ENCODE measurements around the gene ASB15.
A peak's percentile ranks its signal among the peaks of the same experiment; 100 is the strongest.
"Not testable (repeated sequence)": the region's sequence is repeated elsewhere in the genome, so short reads cannot be mapped to it uniquely, and the experiment has no call there.

ASB15 gene

GRCh38 chr7:123599766-123600165 is 1.9 kb upstream of the ASB15 start:
- no peak for DNase-seq

DNA sequence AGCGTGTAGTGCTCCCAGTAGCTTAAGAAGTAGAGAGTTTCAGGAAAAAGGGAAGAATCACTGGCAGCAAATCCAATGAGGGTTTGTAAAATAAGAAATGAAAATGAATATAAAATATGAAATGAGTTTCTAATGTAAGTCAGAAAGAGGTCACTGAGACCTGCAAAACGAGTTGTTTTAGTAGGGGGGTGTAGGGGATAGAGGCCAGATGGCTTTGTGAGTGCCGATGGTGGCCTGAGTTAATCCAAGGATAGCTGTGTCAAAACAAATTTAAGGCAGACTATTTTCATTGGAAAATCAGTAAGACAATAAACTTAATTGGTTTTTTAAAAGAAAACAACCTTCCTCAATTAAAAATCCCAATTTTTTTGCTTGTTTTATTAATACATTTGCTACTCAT is 745 bp upstream of the ASB15 start:
- DNase-seq: no peak

GRCh38 chr7:123602648-123603047 is 1.0 kb downstream of the ASB15 start:
- DNase-seq: no peak

DNA sequence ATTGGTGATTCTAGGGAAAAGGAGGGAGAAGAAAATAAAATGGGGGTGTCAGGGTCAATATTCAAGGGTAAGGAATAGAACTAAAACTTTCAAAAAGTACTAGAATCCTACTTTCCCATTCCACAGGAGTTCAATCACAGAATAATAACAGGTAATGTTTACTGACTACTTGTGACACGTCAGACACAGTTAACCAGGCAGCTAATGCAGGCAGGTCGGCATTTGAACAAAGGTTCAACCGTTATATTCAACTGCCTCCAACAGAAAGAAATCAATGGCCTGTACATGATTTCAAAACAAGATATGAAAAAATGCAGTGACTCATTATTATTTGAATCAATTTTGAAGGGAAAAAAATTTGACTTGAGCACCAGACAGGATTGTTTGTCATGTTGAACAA is 3.1 kb downstream of the ASB15 start:
- DNase-seq: no peak

GRCh38 chr7:123607423-123607975 is 5.9 kb downstream of the ASB15 start:
- DNase-seq: no peak

DNA sequence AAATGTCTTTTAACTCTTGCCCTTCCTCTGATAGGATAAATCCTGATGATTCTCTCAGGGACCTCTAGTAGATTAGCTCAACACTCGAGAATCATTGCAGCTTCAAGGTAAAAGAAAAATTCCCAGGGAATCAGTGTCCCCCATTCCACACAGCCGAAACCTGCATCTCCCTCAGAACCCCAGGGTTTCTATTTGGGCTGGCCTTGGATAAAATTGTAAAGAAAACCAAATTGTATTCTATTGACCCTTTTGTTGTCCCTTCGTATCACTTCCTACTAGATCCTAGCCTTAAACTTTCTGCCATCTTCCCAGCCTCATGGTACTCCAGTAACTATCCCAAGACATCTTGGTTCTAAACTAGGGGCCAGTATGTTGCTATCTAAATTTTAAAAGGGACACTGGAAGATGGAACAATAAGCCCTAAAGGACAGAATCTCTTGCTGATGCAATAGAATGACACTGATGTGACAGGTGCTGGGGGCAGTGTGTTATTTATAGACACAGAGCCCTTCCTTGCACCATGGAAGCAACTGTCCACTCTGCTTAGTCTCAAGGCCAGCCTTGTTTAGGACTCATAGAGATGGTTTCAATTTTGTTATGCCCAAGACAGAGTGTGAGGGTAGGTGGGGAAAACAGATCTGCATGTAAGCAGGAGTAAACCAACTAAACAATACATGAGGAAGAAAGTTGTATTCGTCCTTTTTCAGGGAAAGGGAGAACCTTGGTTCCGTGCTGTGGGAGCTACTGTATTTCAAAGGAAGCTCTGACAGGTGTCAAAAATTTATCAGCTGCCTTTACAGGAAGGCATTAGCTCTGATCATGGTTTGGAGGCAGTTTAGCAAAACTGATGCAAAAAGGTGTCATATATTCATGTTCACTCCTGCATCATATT is 7.6 kb downstream of the ASB15 start:
- no peak for DNase-seq

- DNase-seq: no peak
These were observed 8.2 kb downstream of the ASB15 start for GRCh38 chr7:123609883-123610239.

DNA sequence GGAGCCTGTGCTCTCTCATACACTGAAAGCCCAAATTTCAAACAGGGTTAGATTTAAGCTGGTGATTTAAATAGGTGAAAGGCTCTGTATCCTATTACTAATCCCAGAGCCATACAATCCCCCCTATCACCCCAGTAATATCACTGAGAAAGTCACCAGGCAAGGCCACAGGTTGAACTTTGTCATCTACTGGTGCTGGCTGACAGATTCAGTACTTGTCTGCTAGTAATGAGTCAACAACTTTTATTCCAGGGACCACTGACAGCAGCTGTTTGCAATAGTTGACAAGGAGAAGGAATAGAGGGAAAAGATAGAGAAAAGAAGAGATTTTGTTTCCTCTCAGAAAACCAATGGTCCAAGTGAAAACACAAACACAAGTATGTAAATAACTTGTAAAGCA is 10.4 kb downstream of the ASB15 start:
- DNase-seq: no peak

- no peak for DNase-seq
These were observed 13.7 kb downstream of the ASB15 start for GRCh38 chr7:123615344-123615743.

- no peak for DNase-seq
These were observed 14.6 kb downstream of the ASB15 start for GRCh38 chr7:123616223-123616622.

GRCh38 chr7:123621707-123622106 is 20.1 kb downstream of the ASB15 start:
- no peak for DNase-seq

GRCh38 chr7:123622660-123623386 is 21.2 kb downstream of the ASB15 start:
- no peak for DNase-seq

DNA sequence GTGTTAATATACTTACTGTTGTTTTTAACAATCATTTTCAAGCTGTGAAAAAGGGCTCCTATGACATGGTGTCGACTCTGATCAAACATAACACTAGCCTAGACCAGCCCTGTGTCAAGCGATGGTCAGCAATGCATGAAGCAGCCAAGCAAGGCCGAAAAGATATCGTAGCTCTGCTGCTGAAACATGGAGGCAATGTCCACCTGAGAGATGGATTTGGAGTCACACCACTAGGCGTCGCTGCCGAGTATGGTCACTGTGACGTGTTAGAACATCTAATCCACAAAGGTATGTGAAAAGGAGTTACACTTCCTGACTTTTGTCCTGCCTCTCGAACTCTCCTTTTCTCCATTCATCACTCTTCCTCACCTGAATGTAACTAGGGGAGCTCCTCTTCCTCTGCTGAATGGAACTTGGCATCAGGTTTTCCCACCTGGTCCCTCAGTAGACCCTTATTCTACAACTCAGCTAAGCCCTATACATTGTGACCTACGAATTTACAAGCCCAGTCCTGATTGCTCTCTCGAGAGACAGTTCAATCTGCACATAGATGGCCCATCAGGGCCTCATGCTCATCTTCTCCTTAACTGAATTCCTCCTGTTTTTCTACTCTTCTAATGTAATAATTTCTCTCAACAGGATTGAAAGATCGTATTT is 23.0 kb downstream of the ASB15 start:
- peak; percentile 24 for DNase-seq

- DNase-seq: no peak
These were observed 23.6 kb downstream of the ASB15 start for GRCh38 chr7:123625254-123625653.

- no peak for DNase-seq
These were observed 26.2 kb downstream of the ASB15 start for GRCh38 chr7:123627851-123628250.

DNA sequence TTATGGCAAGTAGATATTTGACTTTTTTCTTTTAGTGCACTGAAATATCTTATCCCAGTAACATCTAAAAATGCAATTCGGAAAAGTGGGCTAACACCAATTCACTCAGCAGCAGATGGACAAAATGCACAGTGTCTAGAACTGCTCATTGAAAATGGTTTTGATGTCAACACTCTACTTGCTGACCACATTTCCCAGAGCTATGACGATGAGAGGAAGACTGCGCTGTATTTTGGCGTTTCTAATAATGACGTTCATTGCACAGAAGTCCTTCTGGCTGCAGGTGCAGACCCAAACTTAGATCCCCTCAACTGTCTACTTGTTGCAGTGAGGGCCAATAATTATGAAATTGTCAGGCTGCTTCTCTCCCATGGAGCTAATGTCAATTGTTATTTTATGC is 27.2 kb downstream of the ASB15 start:
- no peak for DNase-seq

GRCh38 chr7:123629281-123629680 is 27.7 kb downstream of the ASB15 start:
- no peak for DNase-seq

DNA sequence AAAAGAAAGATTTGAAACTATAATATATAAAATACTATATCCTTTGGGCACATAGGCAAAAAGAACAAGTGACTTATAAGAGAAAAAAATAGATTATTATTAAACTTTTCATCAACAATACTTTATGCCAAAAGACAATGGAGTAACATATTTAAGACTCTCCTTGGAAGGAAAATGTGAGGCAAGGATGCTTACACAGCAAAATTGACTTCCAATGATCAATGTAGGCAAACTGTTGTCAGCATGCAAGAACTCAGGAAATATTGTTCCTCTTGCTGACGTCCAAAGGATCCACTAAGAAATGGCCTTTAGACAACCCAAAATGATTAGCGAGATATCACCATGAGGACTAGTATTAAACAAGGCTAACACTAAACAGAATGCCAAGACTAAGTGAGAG is 31.2 kb downstream of the ASB15 start:
- no peak for DNase-seq

GRCh38 chr7:123633553-123633952 is 31.9 kb downstream of the ASB15 start:
- no peak for DNase-seq

- not testable (repeated sequence) for DNase-seq
These were observed 32.5 kb downstream of the ASB15 start for GRCh38 chr7:123634011-123634573.

DNA sequence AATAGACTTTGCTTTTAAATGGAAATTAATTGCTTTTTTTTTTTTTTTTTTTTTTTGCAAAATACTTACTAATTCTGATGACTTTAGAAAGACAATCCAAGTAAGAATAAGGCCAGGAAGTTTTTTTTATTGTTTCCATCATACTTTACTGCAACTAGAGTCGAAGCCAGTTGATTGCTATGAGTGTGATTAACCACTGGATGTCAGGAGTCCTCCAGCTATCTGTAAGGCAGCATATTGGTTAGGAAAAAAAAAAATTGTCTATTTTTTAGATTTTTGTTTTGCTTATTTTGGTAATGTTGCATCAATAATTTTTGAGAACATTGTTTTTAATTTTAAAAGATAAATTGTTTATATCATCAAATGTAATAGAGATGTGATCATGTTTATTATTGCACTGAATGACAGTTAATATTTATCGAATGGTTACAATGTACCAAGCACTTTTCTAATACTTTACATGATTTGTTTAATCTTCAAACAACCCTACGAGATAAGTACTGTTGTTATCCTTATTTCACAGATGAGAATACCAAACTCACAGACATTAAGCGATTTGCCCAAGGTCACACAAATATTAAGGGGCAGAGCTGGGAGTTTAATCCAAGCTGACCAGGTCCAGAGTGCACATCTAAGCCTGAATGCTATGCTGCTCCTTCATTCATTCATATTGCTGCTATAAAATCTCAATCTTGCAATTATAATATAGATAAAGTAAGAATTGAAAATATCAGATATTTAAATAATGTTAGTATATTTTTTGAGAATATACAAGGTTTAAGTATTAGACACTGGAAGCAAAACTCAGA is 34.1 kb downstream of the ASB15 start:
- DNase-seq: no peak

GRCh38 chr7:123637203-123637602 is 35.6 kb downstream of the ASB15 start:
- no peak for DNase-seq
